Pancreas (tissue), 10 donors: ENCODE measurements around the gene C1orf167. TPM values are rescaled to one million over a fixed set of nuclear protein-coding genes. Genes with fewer than 3 reads are reported as not detected.

Source experiments
- ATAC-seq, 4 donors: fragments of 200-7000 bp; cut with Tn5 transposase; one replicate each; pipeline versions ENCODE4 v1.8.0 to v1.9.1; 2020; ENCODE audit warnings: mild to moderate bottlenecking in 4 of 4, moderate library complexity in 4 of 4
- DNase-seq, 6 donors: peaks; one replicate each; pipeline ENCODE4 v3.0.0-alpha.2; 2020
- FAIRE-seq: peaks from 2 replicates; lab custom pipeline; 2012; peaks lifted over from hg19 to GRCh38; lab: Jason Lieb, UNC
- H3K27ac ChIP-seq, 4 donors: fragments of 200-600 bp; sonication (generic); 1 replicate in 3 of 4; 2 replicates in 1 of 4; pipeline versions ENCODE4 v1.5.0 to v1.8.0; 2020
- H3K27me3 ChIP-seq, 4 donors: fragments of 200-600 bp; one replicate each; pipeline ENCODE4 v1.8.0; 2021
- H3K36me3 ChIP-seq, 3 donors: fragments of 200-600 bp; sonication (generic) in 1 of 3; one replicate each; pipeline versions ENCODE4 v1.5.0 to v1.8.0; 2020 to 2021
- H3K4me1 ChIP-seq, 3 donors: fragments of 200-600 bp; one replicate each; pipeline ENCODE4 v1.8.0; 2021
- H3K4me3 ChIP-seq, 4 donors: fragments of 200-600 bp; sonication (generic) in 2 of 4; one replicate each; pipeline versions ENCODE4 v1.5.0 to v1.8.0; 2020 to 2021
- H3K9me3 ChIP-seq, 4 donors: fragments of 200-600 bp; one replicate each; pipeline ENCODE4 v1.8.0; 2021
- CTCF ChIP-seq, 4 donors: fragments of 200-600 bp; sonication (generic) in 3 of 4; IDR thresholded peaks; one replicate each; pipeline versions ENCODE4 v1.5.0 to v1.8.0; 2021; ENCODE audit warnings: antibody characterized with exemption in 4 of 4
- WGBS, 2 donors: extraction: QIAGEN DNeasy Blood & Tissue Kit; methylation state at CpG; one replicate each; pipeline ENCODE4 v1.1.7; 2013; 5-methylcytosine and 5-hydroxymethylcytosine counted together
- intact Hi-C, 3 donors: fragments of 100-400 bp; cut with DNase I; formaldehyde crosslinking; loops; one replicate each; pipeline versions ENCODE4 v1.11.1 to v1.14.2; 2022
- polyA plus RNA-seq, 2 donors: library from polyadenylated mRNA; stranded (reverse); fragments of 200-250 nt; gene quantifications; one replicate each; pipeline ENCODE4 v1.2.3, GENCODE V29; 2013
- total RNA-seq, 6 donors: library from RNA; stranded (reverse); fragmentation: NEBNext Ultra II Directional in 4 of 6; extraction: Animal tissue kit (Norgen Biotek cat#: 25700) in 4 of 6; gene quantifications; one replicate each; pipeline versions ENCODE4 v1.2.1 to v1.2.4, GENCODE V29; 2021 to 2023
- donor health status: healthy with polysubstance abuse.
- donor health status: DM: no; HTN: no; CAD: no; lungs with moderate emphysema.
- donor health status: DM: no; HTN: no; CAD: no.
- donor health status: control.
- donor health status: control.
- donor health status: Bipolar disorder and iron deficiency.
- donor health status: DM: yes; HTN: yes; CAD: no.
- donor health status: DM: no; HTN: no; CAD: no.
- donor health status: DM: no; HTN: no; CAD: no.
- donor health status: DM: yes; HTN: yes; CAD: no.

Gene C1orf167
- total and polyA plus RNA-seq, 8 donors, result 0.37 to 1.4 (median 0.85) TPM; not detected in 5

GRCh38 chr1:11753555-11754208 lies 8.3 kb upstream of the C1orf167 start:
- FAIRE-seq, result no peak
- WGBS, 2 donors, result 61 to 65% methylated on average over 7 of the region's 7 CpGs
- ATAC-seq, result peak in 1 of 4 donors; percentile 5

GRCh38 chr1:11757047-11757446 lies 4.9 kb upstream of the C1orf167 start:
- ATAC-seq (no peak), FAIRE-seq (no peak), DNase-seq (no peak)
- intact Hi-C loops, result no loop called here
- WGBS, 2 donors, result 94% methylated on average over 1 of the region's 1 CpG
- H3K36me3 ChIP-seq, result no peaks in the 10 kb centered on the region
- H3K9me3 ChIP-seq, result no peaks in the 10 kb centered on the region
- peaks cover 10 to 13% (median 12%) of the 10 kb centered on the region in 3 donors for H3K4me1 ChIP-seq
- no peak overlapping the region for H3K4me3 ChIP-seq
- no peak overlapping the region for H3K27ac ChIP-seq
- H3K27me3 ChIP-seq, result no peaks in the 10 kb centered on the region
- TF ChIP-seq CTCF (IDR thresholded peaks at IDR 0.05), result no peak

More at GRCh38 chr1:11753555-11754208, 8.3 kb upstream of the C1orf167 start:
- no peaks in the 10 kb centered on the region for H3K9me3 ChIP-seq
- H3K27me3 ChIP-seq, result no peaks in the 10 kb centered on the region
- H3K4me1 ChIP-seq, result peaks cover 10 to 13% (median 12%) of the 10 kb centered on the region in 3 donors
- H3K27ac ChIP-seq, result no peak overlapping the region
- intact Hi-C loops, result no loop called here
- TF ChIP-seq CTCF (IDR thresholded peaks at IDR 0.05), result no peak
- DNase-seq, result no peak
- H3K36me3 ChIP-seq, result peaks cover 0 to 12% (median 0%) of the 10 kb centered on the region in 3 donors
- H3K4me3 ChIP-seq, result no peak overlapping the region

GRCh38 chr1:11759791-11760190 lies 2.2 kb upstream of the C1orf167 start:
- intact Hi-C loops, result no loop called here
- H3K4me1 ChIP-seq, result peaks cover 3 to 7% (median 7%) of the 10 kb centered on the region in 3 donors
- no peaks in the 10 kb centered on the region for H3K9me3 ChIP-seq
- H3K27me3 ChIP-seq, result no peaks in the 10 kb centered on the region
- TF ChIP-seq CTCF (IDR thresholded peaks at IDR 0.05), result no peak
- no peak overlapping the region for H3K4me3 ChIP-seq
- FAIRE-seq (no peak), ATAC-seq (no peak), DNase-seq (no peak)
- no peak overlapping the region for H3K27ac ChIP-seq
- WGBS, 2 donors, result 88 to 92% methylated on average over 4 of the region's 4 CpGs
- H3K36me3 ChIP-seq, result no peaks in the 10 kb centered on the region

- no peak for FAIRE-seq
- no peak for ATAC-seq
- Histone ChIP-seq H3K36me3 (no peaks in the 10 kb centered on the region), H3K4me3 (no peak overlapping the region), H3K4me1 (no peaks in the 10 kb centered on the region), H3K9me3 (no peaks in the 10 kb centered on the region), H3K27ac (no peak overlapping the region), H3K27me3 (no peaks in the 10 kb centered on the region)
- DNase-seq, result no peak
- WGBS, 2 donors, result 83 to 89% methylated on average over 6 of the region's 6 CpGs
- TF ChIP-seq CTCF (IDR thresholded peaks at IDR 0.05), result no peak
- intact Hi-C loops, result no loop called here
Measured at GRCh38 chr1:11761285-11761684, 708 bp upstream of the C1orf167 start.

GRCh38 chr1:11764115-11764514 lies 2.1 kb downstream of the C1orf167 start:
- H3K36me3 ChIP-seq, result no peaks in the 10 kb centered on the region
- H3K4me1 ChIP-seq, result no peaks in the 10 kb centered on the region
- no peak overlapping the region for H3K27ac ChIP-seq
- ATAC-seq (no peak), FAIRE-seq (no peak), DNase-seq (no peak)
- no peak overlapping the region for H3K4me3 ChIP-seq
- no peaks in the 10 kb centered on the region for H3K27me3 ChIP-seq
- WGBS, 2 donors, result 84 to 91% methylated on average over 3 of the region's 3 CpGs
- TF ChIP-seq CTCF (IDR thresholded peaks at IDR 0.05), result no peak
- no peaks in the 10 kb centered on the region for H3K9me3 ChIP-seq
- intact Hi-C loops, result no loop called here
